Trophoblast cell (in vitro differentiated cells and primary cell): ENCODE measurements around the gene MRPS5.
"Not testable (repeated sequence)": the region's sequence is repeated elsewhere in the genome, so short reads cannot be mapped to it uniquely, and the experiment has no call there.

Source experiments
- DNase-seq, 2 donors: peaks; one replicate each; pipeline ENCODE4 v3.0.0-alpha.2; 2016
- H2AFZ ChIP-seq: 2 replicates; pipeline ENCODE4 v1.6.1; 2013; ENCODE audit warnings: low read length, moderate library complexity, mild to moderate bottlenecking; ENCODE audit not compliant: insufficient read depth, poor library complexity
- H2AK5ac ChIP-seq: 2 replicates; pipeline ENCODE4 v1.6.1; 2013; ENCODE audit warnings: mild to moderate bottlenecking, low read length
- H2BK120ac ChIP-seq: 2 replicates; pipeline ENCODE4 v1.6.1; 2013; ENCODE audit warnings: low read length, mild to moderate bottlenecking, moderate library complexity; ENCODE audit not compliant: insufficient read depth, poor library complexity
- H2BK12ac ChIP-seq: 2 replicates; pipeline ENCODE4 v1.6.1; 2013; ENCODE audit warnings: mild to moderate bottlenecking, low read length, moderate library complexity
- H2BK5ac ChIP-seq: 2 replicates; pipeline ENCODE4 v1.6.1; 2013; ENCODE audit warnings: low read length, low read depth, moderate library complexity, mild to moderate bottlenecking; ENCODE audit not compliant: poor library complexity
- H3K14ac ChIP-seq: 2 replicates; pipeline ENCODE4 v1.6.1; 2013; ENCODE audit warnings: mild to moderate bottlenecking, low read length
- H3K18ac ChIP-seq: 2 replicates; pipeline ENCODE4 v1.6.1; 2013; ENCODE audit warnings: mild to moderate bottlenecking, low read length
- H3K23ac ChIP-seq: 2 replicates; pipeline ENCODE4 v1.6.1; 2013; ENCODE audit warnings: low read length
- H3K27ac ChIP-seq: 2 replicates; pipeline ENCODE4 v1.5.1; 2013; ENCODE audit warnings: low read depth, mild to moderate bottlenecking, inconsistent platforms, low read length, moderate library complexity
- H3K27me3 ChIP-seq: 2 replicates; pipeline ENCODE4 v1.6.1; 2013; ENCODE audit warnings: inconsistent platforms, mild to moderate bottlenecking, low read length, moderate library complexity; ENCODE audit not compliant: insufficient read depth
- H3K36me3 ChIP-seq, 2 experiments: 1 replicate in 1 of 2; 2 replicates in 1 of 2; pipeline ENCODE4 v1.6.1; 2013; ENCODE audit warnings: low read length in 2 of 2, mild to moderate bottlenecking in 2 of 2, moderate library complexity in 1 of 2; ENCODE audit not compliant: insufficient read depth in 2 of 2, control insufficient read depth in 1 of 2
- H3K4ac ChIP-seq: 2 replicates; pipeline ENCODE4 v1.6.1; 2013; ENCODE audit warnings: low read depth, mild to moderate bottlenecking, low read length, moderate library complexity
- H3K4me1 ChIP-seq, 2 experiments: 1 replicate in 1 of 2; 2 replicates in 1 of 2; pipeline ENCODE4 v1.6.1; 2013; ENCODE audit warnings: low read length in 2 of 2, mild to moderate bottlenecking in 2 of 2, moderate library complexity in 1 of 2; ENCODE audit not compliant: insufficient read depth in 2 of 2, control insufficient read depth in 1 of 2
- H3K4me2 ChIP-seq: 2 replicates; pipeline ENCODE4 v1.6.1; 2013; ENCODE audit warnings: inconsistent platforms, mild to moderate bottlenecking, low read length, moderate library complexity
- H3K4me3 ChIP-seq: 2 replicates; pipeline ENCODE4 v1.5.1; 2013; ENCODE audit warnings: mild to moderate bottlenecking, low read depth, low read length, inconsistent platforms
- H3K79me1 ChIP-seq: one replicate; pipeline ENCODE4 v1.6.1; 2013; ENCODE audit warnings: low read length
- H3K79me2 ChIP-seq: 2 replicates; pipeline ENCODE4 v1.6.1; 2013; ENCODE audit warnings: low read length, mild to moderate bottlenecking; ENCODE audit not compliant: control insufficient read depth, insufficient read depth, poor library complexity
- H3K9ac ChIP-seq: 2 replicates; pipeline ENCODE4 v1.6.1; 2013; ENCODE audit warnings: mild to moderate bottlenecking, low read length
- H3K9me3 ChIP-seq: 2 replicates; pipeline ENCODE4 v1.6.1; 2013; ENCODE audit warnings: low read depth, mild to moderate bottlenecking, control low read depth, inconsistent platforms, low read length; ENCODE audit not compliant: insufficient read depth
- H4K12ac ChIP-seq: 2 replicates; pipeline ENCODE4 v1.6.1; 2013; ENCODE audit warnings: low read depth, mild to moderate bottlenecking, low read length, moderate library complexity
- H4K8ac ChIP-seq: 2 replicates; pipeline ENCODE4 v1.6.1; 2013; ENCODE audit warnings: low read depth, mild to moderate bottlenecking, low read length, moderate library complexity
- H4K91ac ChIP-seq: one replicate; pipeline ENCODE4 v1.6.1; 2013; ENCODE audit warnings: low read depth, mild to moderate bottlenecking, low read length, moderate library complexity
- WGBS: extraction: QIAGEN DNeasy Blood & Tissue Kit; methylation state at CpG from one replicate; pipeline ENCODE4 v1.1.7; 2013; ENCODE audit warnings: missing lambda C conversion rate; ENCODE audit not compliant: insufficient read length, insufficient coverage; ENCODE audit errors: extremely low coverage; 5-methylcytosine and 5-hydroxymethylcytosine counted together

Gene MRPS5

DNA sequence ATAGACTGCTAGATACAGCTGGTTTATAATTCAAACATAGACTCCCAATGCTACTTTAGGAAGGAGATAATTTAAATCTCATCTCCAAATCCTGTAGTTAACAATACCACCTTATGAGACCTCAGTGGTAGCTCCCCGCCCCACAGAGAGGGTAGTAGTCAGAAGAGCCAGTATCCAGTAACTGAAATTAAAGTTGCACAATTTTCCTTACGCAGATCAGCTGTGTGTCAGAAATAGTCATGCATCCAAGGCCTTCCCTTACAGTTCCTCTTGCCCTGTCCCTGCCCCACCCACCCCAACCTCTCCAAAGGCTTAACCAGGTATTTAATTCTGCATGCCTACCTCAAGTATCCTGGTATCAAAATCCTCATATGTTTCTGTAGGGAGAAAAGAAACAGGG, 15.5 kb downstream of the MRPS5 start:
- no peak overlapping the region for H4K8ac ChIP-seq
- no peak overlapping the region for H2BK12ac ChIP-seq
- H3K27me3 ChIP-seq: no peaks in the 10 kb centered on the region
- H3K36me3 ChIP-seq: peaks cover 19 to 34% of the 10 kb centered on the region in 2 experiments
- H3K79me2 ChIP-seq: no peaks in the 10 kb centered on the region
- H3K14ac ChIP-seq: no peak overlapping the region
- H3K27ac ChIP-seq: no peak overlapping the region
- no peak overlapping the region for H3K9ac ChIP-seq
- H2BK5ac ChIP-seq: no peak overlapping the region
- no peak overlapping the region for H3K23ac ChIP-seq
- no peak overlapping the region for H2BK120ac ChIP-seq
- H3K4ac ChIP-seq: no peak overlapping the region
- H2AFZ ChIP-seq: no peak overlapping the region
- no CpG with 5 or more reads among the region's 2 CpGs for WGBS
- H4K12ac ChIP-seq: no peak overlapping the region
- H3K18ac ChIP-seq: no peak overlapping the region
- no peak overlapping the region for H4K91ac ChIP-seq
- H3K4me2 ChIP-seq: no peak overlapping the region
- no peaks in the 10 kb centered on the region for H3K4me1 ChIP-seq
- no peak overlapping the region for H3K4me3 ChIP-seq
- H2AK5ac ChIP-seq: no peak overlapping the region
- DNase-seq: no peak
- H3K79me1 ChIP-seq: no peaks in the 10 kb centered on the region
- no peaks in the 10 kb centered on the region for H3K9me3 ChIP-seq

- Histone ChIP-seq H2BK120ac (no peak overlapping the region), H3K36me3 (peaks cover 20 to 38% of the 10 kb centered on the region in 2 experiments), H3K4me2 (no peak overlapping the region), H3K4me3 (no peak overlapping the region), H3K9me3 (no peaks in the 10 kb centered on the region), H3K18ac (no peak overlapping the region), H2BK12ac (no peak overlapping the region), H2AFZ (no peak overlapping the region), H3K4ac (no peak overlapping the region), H4K91ac (no peak overlapping the region), H3K27ac (no peak overlapping the region), H3K14ac (no peak overlapping the region), H3K23ac (no peak overlapping the region), H3K9ac (no peak overlapping the region), H2BK5ac (no peak overlapping the region), H4K12ac (no peak overlapping the region), H3K4me1 (no peaks in the 10 kb centered on the region), H3K79me1 (no peaks in the 10 kb centered on the region), H4K8ac (no peak overlapping the region), H3K79me2 (no peaks in the 10 kb centered on the region), H2AK5ac (no peak overlapping the region), H3K27me3 (no peaks in the 10 kb centered on the region)
- DNase-seq: no peak
- no CpG with 5 or more reads among the region's 8 CpGs for WGBS
Observed at GRCh38 chr2:95104606-95105005, 17.0 kb downstream of the MRPS5 start.

- H3K18ac ChIP-seq: no peak overlapping the region
- no peak overlapping the region for H2AFZ ChIP-seq
- H4K8ac ChIP-seq: no peak overlapping the region
- H3K4me1 ChIP-seq: no peaks in the 10 kb centered on the region
- no peaks in the 10 kb centered on the region for H3K79me1 ChIP-seq
- no peak overlapping the region for H3K27ac ChIP-seq
- no peak overlapping the region for H2AK5ac ChIP-seq
- no peaks in the 10 kb centered on the region for H3K27me3 ChIP-seq
- no peak overlapping the region for H2BK12ac ChIP-seq
- no peak overlapping the region for H4K12ac ChIP-seq
- H3K23ac ChIP-seq: no peak overlapping the region
- no peak overlapping the region for H2BK120ac ChIP-seq
- no peak overlapping the region for H3K14ac ChIP-seq
- H3K79me2 ChIP-seq: no peaks in the 10 kb centered on the region
- H3K9me3 ChIP-seq: no peaks in the 10 kb centered on the region
- no peak overlapping the region for H3K9ac ChIP-seq
- no peak overlapping the region for H2BK5ac ChIP-seq
- no peak overlapping the region for H3K4me2 ChIP-seq
- DNase-seq: no peak
- no CpG with 5 or more reads among the region's 2 CpGs for WGBS
- H4K91ac ChIP-seq: no peak overlapping the region
- no peak overlapping the region for H3K4ac ChIP-seq
- H3K4me3 ChIP-seq: no peak overlapping the region
- peaks cover 10 to 13% of the 10 kb centered on the region in 2 experiments for H3K36me3 ChIP-seq
Observed at GRCh38 chr2:95099910-95100309, 21.7 kb downstream of the MRPS5 start.

- H3K27ac ChIP-seq, H2AK5ac ChIP-seq, H2BK12ac ChIP-seq, H3K14ac ChIP-seq, H3K4me3 ChIP-seq, H3K4me2 ChIP-seq, H4K91ac ChIP-seq, H3K9ac ChIP-seq, DNase-seq, H2AFZ ChIP-seq, H3K4me1 ChIP-seq, H4K8ac ChIP-seq, H3K18ac ChIP-seq, H3K4ac ChIP-seq, H2BK5ac ChIP-seq, H3K9me3 ChIP-seq, H3K23ac ChIP-seq, H4K12ac ChIP-seq, H2BK120ac ChIP-seq, H3K79me1 ChIP-seq, H3K79me2 ChIP-seq, H3K36me3 ChIP-seq, H3K27me3 ChIP-seq: not testable (repeated sequence)
- no CpG with 5 or more reads among the region's 5 CpGs for WGBS
Observed at GRCh38 chr2:95098273-95098672, 23.3 kb downstream of the MRPS5 start.
